GM23338 (cell line): ENCODE measurements around the gene AGR2. TPM values are rescaled to one million over a fixed set of nuclear protein-coding genes. Genes with fewer than 3 reads are reported as not detected.

Experiments used
- ATAC-seq: fragments of 200-7000 bp; cut with Tn5 transposase; 3 replicates; pipeline ENCODE4 v1.9.1; 2020
- DNase-seq: peaks from one replicate; pipeline ENCODE4 v3.0.0-alpha.2; 2015; ENCODE audit warnings: low spot score
- H2AFZ ChIP-seq: fragments of 200-600 bp; sonication (generic); 2 replicates; pipeline ENCODE4 v1.8.0; 2016; ENCODE audit warnings: antibody characterized with exemption, mild to moderate bottlenecking, moderate library complexity
- H3F3A ChIP-seq: fragments of 200-600 bp; sonication (generic); replicated peaks from 2 replicates; pipeline ENCODE4 v1.8.0; 2017; ENCODE audit warnings: antibody characterized with exemption, mixed run types, low read depth
- H3K27ac ChIP-seq: fragments of 200-600 bp; sonication (generic); 2 replicates; pipeline ENCODE4 v1.6.1; 2016; ENCODE audit warnings: low read depth
- H3K27me3 ChIP-seq: fragments of 200-600 bp; sonication (generic); 2 replicates; pipeline ENCODE4 v1.8.0; 2016; ENCODE audit warnings: mild to moderate bottlenecking, mixed run types, moderate library complexity; ENCODE audit not compliant: insufficient read depth
- H3K36me3 ChIP-seq: fragments of 200-600 bp; sonication (generic); 2 replicates; pipeline ENCODE4 v1.8.0; 2016; ENCODE audit warnings: mild to moderate bottlenecking; ENCODE audit not compliant: insufficient read depth
- H3K4me1 ChIP-seq: fragments of 200-600 bp; sonication (generic); 2 replicates; pipeline ENCODE4 v1.8.0; 2016; ENCODE audit warnings: mild to moderate bottlenecking, moderate library complexity; ENCODE audit not compliant: insufficient read depth
- H3K4me2 ChIP-seq: fragments of 200-600 bp; sonication (generic); 2 replicates; pipeline ENCODE4 v1.7.1; 2017; ENCODE audit warnings: mixed run types
- H3K4me3 ChIP-seq: fragments of 200-600 bp; sonication (generic); 2 replicates; pipeline ENCODE4 v1.6.1; 2016; ENCODE audit warnings: mixed run types
- H3K79me2 ChIP-seq: fragments of 200-600 bp; sonication (generic); replicated peaks from 2 replicates; pipeline ENCODE4 v1.8.0; 2017; ENCODE audit warnings: mild to moderate bottlenecking; ENCODE audit not compliant: insufficient read depth
- H3K9me2 ChIP-seq: fragments of 200-600 bp; sonication (generic); 2 replicates; pipeline ENCODE4 v1.8.0; 2017; ENCODE audit not compliant: insufficient read depth
- H4K20me1 ChIP-seq: fragments of 200-600 bp; sonication (generic); replicated peaks from 2 replicates; pipeline ENCODE4 v1.8.0; 2017; ENCODE audit warnings: mild to moderate bottlenecking; ENCODE audit not compliant: insufficient read depth
- H3K27ac Mint-ChIP-seq: 2 replicates; pipeline ENCODE4 v1.8.0; 2020; ENCODE audit warnings: inconsistent platforms, mild to moderate bottlenecking, moderate library complexity, mixed read lengths
- H3K27me3 Mint-ChIP-seq: 3 replicates; pipeline ENCODE4 v1.8.0; 2022; ENCODE audit warnings: low read depth, mild to moderate bottlenecking, moderate library complexity, mixed read lengths, inconsistent platforms; ENCODE audit not compliant: insufficient read depth, poor library complexity
- H3K36me3 Mint-ChIP-seq: 3 replicates; pipeline ENCODE4 v1.8.0; 2021; ENCODE audit warnings: low read depth, mild to moderate bottlenecking, inconsistent platforms, moderate library complexity, mixed read lengths
- H3K4me1 Mint-ChIP-seq: 3 replicates; pipeline ENCODE4 v1.8.0; 2020; ENCODE audit warnings: mild to moderate bottlenecking, inconsistent platforms, mixed read lengths
- H3K4me3 Mint-ChIP-seq: 3 replicates; pipeline ENCODE4 v1.8.0; 2021; ENCODE audit warnings: moderate library complexity, mild to moderate bottlenecking, inconsistent platforms, mixed read lengths
- H3K9me3 Mint-ChIP-seq: 3 replicates; pipeline ENCODE4 v1.8.0; 2020; ENCODE audit warnings: moderate library complexity, mild to moderate bottlenecking, inconsistent platforms, mixed read lengths
- CREB1 ChIP-seq: fragments of 250-450 bp; sonication (Bioruptor Pico); IDR thresholded peaks from 2 replicates; pipeline ENCODE4 v1.5.0; 2020; ENCODE audit warnings: low read depth, mild to moderate bottlenecking, moderate library complexity
- EZH2 ChIP-seq: fragments of 200-600 bp; sonication (generic); IDR thresholded peaks from one replicate; pipeline ENCODE4 v1.8.0; 2017; ENCODE audit warnings: antibody characterized with exemption, mild to moderate bottlenecking, low read depth; ENCODE audit not compliant: unreplicated experiment
- JUNB ChIP-seq: IDR thresholded peaks from one replicate; pipeline ENCODE4 v1.6.1; 2016; ENCODE audit warnings: antibody characterized with exemption; ENCODE audit not compliant: unreplicated experiment
- NANOG ChIP-seq: IDR thresholded peaks from 2 replicates; pipeline ENCODE4 v1.6.1; 2016; ENCODE audit warnings: antibody characterized with exemption, borderline replicate concordance
- STAT1 ChIP-seq: IDR thresholded peaks from one replicate; pipeline ENCODE4 v1.6.1; 2016; ENCODE audit warnings: antibody characterized with exemption; ENCODE audit not compliant: unreplicated experiment
- ZNF114 ChIP-seq: fragments of 250-450 bp; sonication (Bioruptor Pico); IDR thresholded peaks from 2 replicates; pipeline ENCODE4 v1.5.0; 2020; ENCODE audit warnings: mild to moderate bottlenecking, moderate library complexity
- ZNF331 ChIP-seq: fragments of 250-450 bp; sonication (Bioruptor Pico); IDR thresholded peaks from 2 replicates; pipeline ENCODE4 v1.5.0; 2020; ENCODE audit warnings: low read depth, mild to moderate bottlenecking, moderate library complexity
- polyA plus RNA-seq: library from polyadenylated mRNA; unstranded; fragments of >200 nt; fragmentation: Nextera tagmentation; extraction: Ambion mirVana; gene quantifications from 2 replicates; pipeline ENCODE4 v1.2.1, GENCODE V29; 2016
- total RNA-seq: library from RNA; depleted of rRNA; stranded (reverse); fragments of >200 nt; shearing (Covaris generic); gene quantifications from 2 replicates; pipeline ENCODE4 v1.2.3, GENCODE V29; 2014
- TF ChIP-seq, protein P1 (sequence below): fragments of 250-450 bp; sonication (Bioruptor Pico); IDR thresholded peaks from 2 replicates; pipeline ENCODE4 v1.5.0; 2020; ENCODE audit warnings: mild to moderate bottlenecking, moderate library complexity
- TF ChIP-seq, protein P2 (sequence below): IDR thresholded peaks from 2 replicates; pipeline ENCODE4 v1.6.1; 2016; ENCODE audit warnings: antibody characterized with exemption
- TF ChIP-seq, protein P3 (sequence below), 2 experiments: fragments of 200-600 bp in 1 of 2; sonication (generic) in 1 of 2; conservative IDR thresholded peaks; 2 replicates each; pipeline versions ENCODE4 v1.5.1 to v1.6.1; 2016 to 2017; ENCODE audit warnings: antibody characterized with exemption in 2 of 2, low read depth in 2 of 2, mild to moderate bottlenecking in 2 of 2, moderate library complexity in 1 of 2
- TF ChIP-seq, protein P4 (sequence below): IDR thresholded peaks from one replicate; pipeline ENCODE4 v1.6.1; 2018; ENCODE audit warnings: antibody characterized with exemption; ENCODE audit not compliant: unreplicated experiment

AGR2 gene
- total and polyA plus RNA-seq, 2 experiments from 2014 or later = not detected

DNA sequence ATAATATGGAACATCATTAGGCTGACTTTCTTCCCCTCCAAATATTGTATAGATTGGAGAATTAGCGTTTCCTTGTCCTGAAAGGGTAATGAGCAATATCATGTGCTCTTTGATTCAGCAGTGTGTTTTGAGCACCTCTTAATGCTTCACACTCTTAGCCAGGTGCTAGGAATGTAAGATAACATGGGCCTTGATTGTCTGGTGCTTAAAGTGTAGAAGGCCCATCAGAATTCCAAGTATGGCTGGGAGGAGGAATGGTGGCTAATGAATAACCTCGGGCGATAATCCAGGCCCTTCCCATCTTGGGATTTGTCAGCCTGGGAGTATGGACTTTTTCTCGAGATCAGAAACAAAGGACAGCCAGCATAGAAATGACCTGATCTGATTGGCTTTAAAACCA, 42.6 kb downstream of the AGR2 start:
- Histone ChIP-seq H3K27ac (no peak overlapping the region), H3K36me3 (no peaks in the 10 kb centered on the region), H3K4me1 (no peaks in the 10 kb centered on the region), H3K27me3 (no peaks in the 10 kb centered on the region), H3K4me3 (no peak overlapping the region), H3K79me2 (peaks cover 75% of the 10 kb centered on the region), H4K20me1 (no peaks in the 10 kb centered on the region), H3K4me2 (no peak overlapping the region), H2AFZ (no peak overlapping the region), H3K9me2 (0 out of 2 replicates have a peak, but pooled peaks cover 5% of the 10 kb centered on the region), H3F3A (no peaks in the 10 kb centered on the region)
- DNase-seq = peak; percentile 30
- ATAC-seq = no peak
- H3K4me1 Mint-ChIP-seq = peaks cover 9% of the 10 kb centered on the region
- no peaks in the 10 kb centered on the region for H3K9me3 Mint-ChIP-seq
- no peak overlapping the region for H3K27ac Mint-ChIP-seq
- no peak for TF ChIP-seq EZH2
- TF ChIP-seq ZNF331 (CRISPR knock-in tag) = no peak
- TF ChIP-seq CREB1 (CRISPR knock-in tag) = no peak
- TF ChIP-seq, protein P1, sequence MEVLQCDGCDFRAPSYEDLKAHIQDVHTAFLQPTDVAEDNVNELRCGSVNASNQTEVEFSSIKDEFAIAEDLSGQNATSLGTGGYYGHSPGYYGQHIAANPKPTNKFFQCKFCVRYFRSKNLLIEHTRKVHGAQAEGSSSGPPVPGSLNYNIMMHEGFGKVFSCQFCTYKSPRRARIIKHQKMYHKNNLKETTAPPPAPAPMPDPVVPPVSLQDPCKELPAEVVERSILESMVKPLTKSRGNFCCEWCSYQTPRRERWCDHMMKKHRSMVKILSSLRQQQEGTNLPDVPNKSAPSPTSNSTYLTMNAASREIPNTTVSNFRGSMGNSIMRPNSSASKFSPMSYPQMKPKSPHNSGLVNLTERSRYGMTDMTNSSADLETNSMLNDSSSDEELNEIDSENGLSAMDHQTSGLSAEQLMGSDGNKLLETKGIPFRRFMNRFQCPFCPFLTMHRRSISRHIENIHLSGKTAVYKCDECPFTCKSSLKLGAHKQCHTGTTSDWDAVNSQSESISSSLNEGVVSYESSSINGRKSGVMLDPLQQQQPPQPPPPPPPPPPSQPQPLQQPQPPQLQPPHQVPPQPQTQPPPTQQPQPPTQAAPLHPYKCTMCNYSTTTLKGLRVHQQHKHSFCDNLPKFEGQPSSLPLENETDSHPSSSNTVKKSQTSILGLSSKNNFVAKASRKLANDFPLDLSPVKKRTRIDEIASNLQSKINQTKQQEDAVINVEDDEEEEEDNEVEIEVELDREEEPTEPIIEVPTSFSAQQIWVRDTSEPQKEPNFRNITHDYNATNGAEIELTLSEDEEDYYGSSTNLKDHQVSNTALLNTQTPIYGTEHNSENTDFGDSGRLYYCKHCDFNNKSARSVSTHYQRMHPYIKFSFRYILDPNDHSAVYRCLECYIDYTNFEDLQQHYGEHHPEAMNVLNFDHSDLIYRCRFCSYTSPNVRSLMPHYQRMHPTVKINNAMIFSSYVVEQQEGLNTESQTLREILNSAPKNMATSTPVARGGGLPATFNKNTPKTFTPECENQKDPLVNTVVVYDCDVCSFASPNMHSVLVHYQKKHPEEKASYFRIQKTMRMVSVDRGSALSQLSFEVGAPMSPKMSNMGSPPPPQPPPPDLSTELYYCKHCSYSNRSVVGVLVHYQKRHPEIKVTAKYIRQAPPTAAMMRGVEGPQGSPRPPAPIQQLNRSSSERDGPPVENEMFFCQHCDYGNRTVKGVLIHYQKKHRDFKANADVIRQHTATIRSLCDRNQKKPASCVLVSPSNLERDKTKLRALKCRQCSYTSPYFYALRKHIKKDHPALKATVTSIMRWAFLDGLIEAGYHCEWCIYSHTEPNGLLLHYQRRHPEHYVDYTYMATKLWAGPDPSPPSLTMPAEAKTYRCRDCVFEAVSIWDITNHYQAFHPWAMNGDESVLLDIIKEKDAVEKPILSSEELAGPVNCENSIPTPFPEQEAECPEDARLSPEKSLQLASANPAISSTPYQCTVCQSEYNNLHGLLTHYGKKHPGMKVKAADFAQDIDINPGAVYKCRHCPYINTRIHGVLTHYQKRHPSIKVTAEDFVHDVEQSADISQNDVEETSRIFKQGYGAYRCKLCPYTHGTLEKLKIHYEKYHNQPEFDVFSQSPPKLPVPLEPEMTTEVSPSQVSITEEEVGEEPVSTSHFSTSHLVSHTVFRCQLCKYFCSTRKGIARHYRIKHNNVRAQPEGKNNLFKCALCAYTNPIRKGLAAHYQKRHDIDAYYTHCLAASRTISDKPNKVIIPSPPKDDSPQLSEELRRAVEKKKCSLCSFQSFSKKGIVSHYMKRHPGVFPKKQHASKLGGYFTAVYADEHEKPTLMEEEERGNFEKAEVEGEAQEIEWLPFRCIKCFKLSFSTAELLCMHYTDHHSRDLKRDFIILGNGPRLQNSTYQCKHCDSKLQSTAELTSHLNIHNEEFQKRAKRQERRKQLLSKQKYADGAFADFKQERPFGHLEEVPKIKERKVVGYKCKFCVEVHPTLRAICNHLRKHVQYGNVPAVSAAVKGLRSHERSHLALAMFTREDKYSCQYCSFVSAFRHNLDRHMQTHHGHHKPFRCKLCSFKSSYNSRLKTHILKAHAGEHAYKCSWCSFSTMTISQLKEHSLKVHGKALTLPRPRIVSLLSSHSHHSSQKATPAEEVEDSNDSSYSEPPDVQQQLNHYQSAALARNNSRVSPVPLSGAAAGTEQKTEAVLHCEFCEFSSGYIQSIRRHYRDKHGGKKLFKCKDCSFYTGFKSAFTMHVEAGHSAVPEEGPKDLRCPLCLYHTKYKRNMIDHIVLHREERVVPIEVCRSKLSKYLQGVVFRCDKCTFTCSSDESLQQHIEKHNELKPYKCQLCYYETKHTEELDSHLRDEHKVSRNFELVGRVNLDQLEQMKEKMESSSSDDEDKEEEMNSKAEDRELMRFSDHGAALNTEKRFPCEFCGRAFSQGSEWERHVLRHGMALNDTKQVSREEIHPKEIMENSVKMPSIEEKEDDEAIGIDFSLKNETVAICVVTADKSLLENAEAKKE (CRISPR knock-in tag) = no peak
- TF ChIP-seq JUNB = no peak
- TF ChIP-seq NANOG = no peak
- TF ChIP-seq ZNF114 (CRISPR knock-in tag) = no peak
- TF ChIP-seq, protein P2, sequence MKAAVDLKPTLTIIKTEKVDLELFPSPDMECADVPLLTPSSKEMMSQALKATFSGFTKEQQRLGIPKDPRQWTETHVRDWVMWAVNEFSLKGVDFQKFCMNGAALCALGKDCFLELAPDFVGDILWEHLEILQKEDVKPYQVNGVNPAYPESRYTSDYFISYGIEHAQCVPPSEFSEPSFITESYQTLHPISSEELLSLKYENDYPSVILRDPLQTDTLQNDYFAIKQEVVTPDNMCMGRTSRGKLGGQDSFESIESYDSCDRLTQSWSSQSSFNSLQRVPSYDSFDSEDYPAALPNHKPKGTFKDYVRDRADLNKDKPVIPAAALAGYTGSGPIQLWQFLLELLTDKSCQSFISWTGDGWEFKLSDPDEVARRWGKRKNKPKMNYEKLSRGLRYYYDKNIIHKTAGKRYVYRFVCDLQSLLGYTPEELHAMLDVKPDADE = no peak
- TF ChIP-seq, protein P3, sequence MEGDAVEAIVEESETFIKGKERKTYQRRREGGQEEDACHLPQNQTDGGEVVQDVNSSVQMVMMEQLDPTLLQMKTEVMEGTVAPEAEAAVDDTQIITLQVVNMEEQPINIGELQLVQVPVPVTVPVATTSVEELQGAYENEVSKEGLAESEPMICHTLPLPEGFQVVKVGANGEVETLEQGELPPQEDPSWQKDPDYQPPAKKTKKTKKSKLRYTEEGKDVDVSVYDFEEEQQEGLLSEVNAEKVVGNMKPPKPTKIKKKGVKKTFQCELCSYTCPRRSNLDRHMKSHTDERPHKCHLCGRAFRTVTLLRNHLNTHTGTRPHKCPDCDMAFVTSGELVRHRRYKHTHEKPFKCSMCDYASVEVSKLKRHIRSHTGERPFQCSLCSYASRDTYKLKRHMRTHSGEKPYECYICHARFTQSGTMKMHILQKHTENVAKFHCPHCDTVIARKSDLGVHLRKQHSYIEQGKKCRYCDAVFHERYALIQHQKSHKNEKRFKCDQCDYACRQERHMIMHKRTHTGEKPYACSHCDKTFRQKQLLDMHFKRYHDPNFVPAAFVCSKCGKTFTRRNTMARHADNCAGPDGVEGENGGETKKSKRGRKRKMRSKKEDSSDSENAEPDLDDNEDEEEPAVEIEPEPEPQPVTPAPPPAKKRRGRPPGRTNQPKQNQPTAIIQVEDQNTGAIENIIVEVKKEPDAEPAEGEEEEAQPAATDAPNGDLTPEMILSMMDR (conservative IDR thresholded peaks at IDR 0.05; ENCODE audit: low read depth in 2 of 2) = no peak
- TF ChIP-seq, protein P4, sequence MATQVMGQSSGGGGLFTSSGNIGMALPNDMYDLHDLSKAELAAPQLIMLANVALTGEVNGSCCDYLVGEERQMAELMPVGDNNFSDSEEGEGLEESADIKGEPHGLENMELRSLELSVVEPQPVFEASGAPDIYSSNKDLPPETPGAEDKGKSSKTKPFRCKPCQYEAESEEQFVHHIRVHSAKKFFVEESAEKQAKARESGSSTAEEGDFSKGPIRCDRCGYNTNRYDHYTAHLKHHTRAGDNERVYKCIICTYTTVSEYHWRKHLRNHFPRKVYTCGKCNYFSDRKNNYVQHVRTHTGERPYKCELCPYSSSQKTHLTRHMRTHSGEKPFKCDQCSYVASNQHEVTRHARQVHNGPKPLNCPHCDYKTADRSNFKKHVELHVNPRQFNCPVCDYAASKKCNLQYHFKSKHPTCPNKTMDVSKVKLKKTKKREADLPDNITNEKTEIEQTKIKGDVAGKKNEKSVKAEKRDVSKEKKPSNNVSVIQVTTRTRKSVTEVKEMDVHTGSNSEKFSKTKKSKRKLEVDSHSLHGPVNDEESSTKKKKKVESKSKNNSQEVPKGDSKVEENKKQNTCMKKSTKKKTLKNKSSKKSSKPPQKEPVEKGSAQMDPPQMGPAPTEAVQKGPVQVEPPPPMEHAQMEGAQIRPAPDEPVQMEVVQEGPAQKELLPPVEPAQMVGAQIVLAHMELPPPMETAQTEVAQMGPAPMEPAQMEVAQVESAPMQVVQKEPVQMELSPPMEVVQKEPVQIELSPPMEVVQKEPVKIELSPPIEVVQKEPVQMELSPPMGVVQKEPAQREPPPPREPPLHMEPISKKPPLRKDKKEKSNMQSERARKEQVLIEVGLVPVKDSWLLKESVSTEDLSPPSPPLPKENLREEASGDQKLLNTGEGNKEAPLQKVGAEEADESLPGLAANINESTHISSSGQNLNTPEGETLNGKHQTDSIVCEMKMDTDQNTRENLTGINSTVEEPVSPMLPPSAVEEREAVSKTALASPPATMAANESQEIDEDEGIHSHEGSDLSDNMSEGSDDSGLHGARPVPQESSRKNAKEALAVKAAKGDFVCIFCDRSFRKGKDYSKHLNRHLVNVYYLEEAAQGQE = no peak
- TF ChIP-seq STAT1 = no peak
- H3K27me3 Mint-ChIP-seq = no peaks in the 10 kb centered on the region
- H3K4me3 Mint-ChIP-seq = no peak overlapping the region
- H3K36me3 Mint-ChIP-seq = no peaks in the 10 kb centered on the region
